CD4-positive, alpha-beta T cell (primary cell): ENCODE results near the gene BABAM2. TPM values are rescaled to one million over a fixed set of nuclear protein-coding genes. Genes with fewer than 3 reads are reported as not detected.

ENCODE experiments used
- ATAC-seq: fragments of 200-7000 bp; cut with Tn5 transposase; one replicate; pipeline ENCODE4 v1.10.0; 2022; ENCODE audit warnings: mild to moderate bottlenecking; ENCODE audit not compliant: poor library complexity
- CTCF ChIA-PET: fragments of 350-600 bp; sonication (Branson Sonifier 250); formaldehyde crosslinking; loops from one replicate; lab custom pipeline; 2021; ENCODE audit warnings: antibody characterized with exemption, inconsistent platforms; lab: Charles Lee
- POLR2A ChIA-PET: fragments of 350-600 bp; sonication (Branson Sonifier 250); formaldehyde crosslinking; loops from one replicate; lab custom pipeline; 2021; ENCODE audit warnings: antibody characterized with exemption, inconsistent platforms; lab: Charles Lee
- DNase-seq, 14 experiments: peaks; one replicate each; pipeline ENCODE4 v3.0.0-alpha.2; 2013 to 2020; ENCODE audit warnings: mixed read lengths in 2 of 14
- H3K27ac ChIP-seq, 2 donors: one replicate each; pipeline versions ENCODE4 v1.5.1 to v1.7.0; 2013; ENCODE audit warnings: low read length in 2 of 2, low read depth in 1 of 2, mild to moderate bottlenecking in 1 of 2
- H3K27me3 ChIP-seq, 2 experiments: 1 replicate in 1 of 2; 2 replicates in 1 of 2; pipeline versions ENCODE4 v1.6.1 to v1.7.0; 2013; ENCODE audit warnings: low read length in 2 of 2, control low read depth in 1 of 2, mild to moderate bottlenecking in 1 of 2, moderate library complexity in 1 of 2; ENCODE audit not compliant: insufficient read depth in 2 of 2, control insufficient read depth in 1 of 2
- H3K36me3 ChIP-seq: one replicate; pipeline ENCODE4 v1.6.1; 2013; ENCODE audit warnings: low read length, control low read depth; ENCODE audit not compliant: insufficient read depth
- H3K4me1 ChIP-seq: one replicate; pipeline ENCODE4 v1.6.1; 2013; ENCODE audit warnings: low read length, control low read depth; ENCODE audit not compliant: insufficient read depth
- H3K4me3 ChIP-seq: one replicate; pipeline ENCODE4 v1.5.1; 2013; ENCODE audit warnings: mild to moderate bottlenecking, low read length, moderate library complexity
- H3K9me3 ChIP-seq, 2 experiments: 1 replicate in 1 of 2; 2 replicates in 1 of 2; pipeline versions ENCODE4 v1.6.1 to v1.7.0; 2013; ENCODE audit warnings: low read length in 2 of 2, mild to moderate bottlenecking in 2 of 2, control low read depth in 1 of 2, moderate library complexity in 1 of 2; ENCODE audit not compliant: control insufficient read depth in 1 of 2, insufficient read depth in 1 of 2
- H3K27ac Mint-ChIP-seq: one replicate; pipeline ENCODE4 v1.8.0; 2020; ENCODE audit warnings: mixed read lengths
- H3K27me3 Mint-ChIP-seq: one replicate; pipeline ENCODE4 v1.8.0; 2021; ENCODE audit warnings: mixed read lengths
- H3K36me3 Mint-ChIP-seq: one replicate; pipeline ENCODE4 v1.8.0; 2021; ENCODE audit warnings: low read depth, mixed read lengths
- H3K4me1 Mint-ChIP-seq: one replicate; pipeline ENCODE4 v1.8.0; 2021; ENCODE audit warnings: low read depth, mixed read lengths
- H3K4me3 Mint-ChIP-seq: one replicate; pipeline ENCODE4 v1.8.0; 2020; ENCODE audit warnings: mild to moderate bottlenecking, mixed read lengths
- H3K9me3 Mint-ChIP-seq: one replicate; pipeline ENCODE4 v1.8.0; 2020; ENCODE audit warnings: mixed read lengths
- intact Hi-C, 2 experiments: fragments of 100-400 bp; cut with DNase I in 1 of 2; cut with micrococcal nuclease in 1 of 2; formaldehyde crosslinking; loops; one replicate each; pipeline versions ENCODE4 v1.15.1 to v1.9.0; 2023 to 2025; cut with DNase I, micrococcal nuclease
- total RNA-seq, 174 experiments: library from RNA in 2 of 174; stranded (reverse) in 2 of 174; gene quantifications; one replicate each; pipeline ENCODE4 v1.2.3 and lab custom pipeline; 2021 to 2026
- TF ChIP-seq, protein P1 (sequence below): fragments of 200-600 bp; IDR thresholded peaks from one replicate; pipeline ENCODE4 v1.8.0; 2022; ENCODE audit warnings: antibody characterized with exemption, mild to moderate bottlenecking

The BABAM2 gene
- total RNA-seq, 2 experiments from 2014 or later = 29.2 to 32.8 TPM

DNA sequence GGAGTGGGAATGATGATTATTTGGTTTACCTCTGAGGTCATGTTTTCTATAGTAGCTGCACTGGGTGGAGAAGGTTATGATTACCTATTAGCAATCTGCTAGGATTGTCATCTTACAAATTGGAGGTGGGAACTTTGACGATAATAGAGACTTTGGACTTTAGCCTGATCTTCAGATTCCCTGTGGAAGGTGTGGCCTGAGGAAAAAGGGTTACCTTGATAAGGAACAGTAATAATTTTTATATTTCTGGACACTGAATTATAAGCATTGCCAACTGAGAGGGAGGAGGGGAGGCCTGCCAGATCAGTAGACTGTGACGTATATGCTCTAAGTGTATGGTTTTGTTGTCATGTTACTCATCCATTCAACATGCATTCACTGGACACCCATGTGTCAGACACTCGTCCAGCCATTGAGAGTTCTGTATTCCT is 318.7 kb downstream of the BABAM2 start:
- DNase-seq (no peak), ATAC-seq (no peak)
- Mint-ChIP-seq H3K36me3 (no peaks in the 10 kb centered on the region), H3K4me3 (no peak overlapping the region), H3K4me1 (no peaks in the 10 kb centered on the region), H3K27me3 (no peaks in the 10 kb centered on the region), H3K9me3 (no peaks in the 10 kb centered on the region), H3K27ac (no peak overlapping the region)
- ChIA-PET CTCF (no interaction called here), POLR2A (no interaction called here)
- no peaks in the 10 kb centered on the region for H3K9me3 ChIP-seq
- H3K27me3 ChIP-seq = no peaks in the 10 kb centered on the region
- TF ChIP-seq, protein P1, sequence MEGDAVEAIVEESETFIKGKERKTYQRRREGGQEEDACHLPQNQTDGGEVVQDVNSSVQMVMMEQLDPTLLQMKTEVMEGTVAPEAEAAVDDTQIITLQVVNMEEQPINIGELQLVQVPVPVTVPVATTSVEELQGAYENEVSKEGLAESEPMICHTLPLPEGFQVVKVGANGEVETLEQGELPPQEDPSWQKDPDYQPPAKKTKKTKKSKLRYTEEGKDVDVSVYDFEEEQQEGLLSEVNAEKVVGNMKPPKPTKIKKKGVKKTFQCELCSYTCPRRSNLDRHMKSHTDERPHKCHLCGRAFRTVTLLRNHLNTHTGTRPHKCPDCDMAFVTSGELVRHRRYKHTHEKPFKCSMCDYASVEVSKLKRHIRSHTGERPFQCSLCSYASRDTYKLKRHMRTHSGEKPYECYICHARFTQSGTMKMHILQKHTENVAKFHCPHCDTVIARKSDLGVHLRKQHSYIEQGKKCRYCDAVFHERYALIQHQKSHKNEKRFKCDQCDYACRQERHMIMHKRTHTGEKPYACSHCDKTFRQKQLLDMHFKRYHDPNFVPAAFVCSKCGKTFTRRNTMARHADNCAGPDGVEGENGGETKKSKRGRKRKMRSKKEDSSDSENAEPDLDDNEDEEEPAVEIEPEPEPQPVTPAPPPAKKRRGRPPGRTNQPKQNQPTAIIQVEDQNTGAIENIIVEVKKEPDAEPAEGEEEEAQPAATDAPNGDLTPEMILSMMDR = no peak
- H3K4me3 ChIP-seq = no peak overlapping the region
- no peak overlapping the region for H3K27ac ChIP-seq
- H3K36me3 ChIP-seq = no peaks in the 10 kb centered on the region
- no peaks in the 10 kb centered on the region for H3K4me1 ChIP-seq
- intact Hi-C loops = no loop called here

DNA sequence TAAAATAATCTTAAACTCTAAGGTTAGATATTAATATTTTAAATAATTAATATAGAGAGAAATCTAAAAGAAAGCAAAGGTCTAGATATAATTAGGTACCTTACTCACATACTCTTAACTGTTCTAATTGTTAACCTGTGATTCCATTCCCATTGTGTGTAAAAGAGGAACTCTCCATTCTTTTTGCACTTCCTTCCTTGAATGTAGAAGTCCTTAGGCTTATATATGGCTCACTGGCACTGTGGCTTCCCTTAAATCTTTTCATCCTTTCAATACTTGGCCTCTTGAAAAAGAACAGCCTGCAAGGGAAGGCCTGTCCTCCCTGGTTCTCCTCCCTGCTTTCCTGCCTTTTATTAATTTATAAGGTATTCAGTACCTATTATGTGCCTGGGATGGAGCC is 319.3 kb downstream of the BABAM2 start:
- no peaks in the 10 kb centered on the region for H3K27me3 Mint-ChIP-seq
- Histone ChIP-seq H3K9me3 (no peaks in the 10 kb centered on the region), H3K27ac (no peak overlapping the region), H3K36me3 (no peaks in the 10 kb centered on the region), H3K4me1 (no peaks in the 10 kb centered on the region), H3K27me3 (no peaks in the 10 kb centered on the region), H3K4me3 (no peak overlapping the region)
- intact Hi-C loops = no loop called here
- no peaks in the 10 kb centered on the region for H3K36me3 Mint-ChIP-seq
- TF ChIP-seq, protein P1 = no peak
- CTCF ChIA-PET = no interaction called here
- no peaks in the 10 kb centered on the region for H3K9me3 Mint-ChIP-seq
- no peaks in the 10 kb centered on the region for H3K4me1 Mint-ChIP-seq
- POLR2A ChIA-PET = no interaction called here
- no peak for DNase-seq
- no peak overlapping the region for H3K4me3 Mint-ChIP-seq
- ATAC-seq = no peak
- H3K27ac Mint-ChIP-seq = no peak overlapping the region

DNA sequence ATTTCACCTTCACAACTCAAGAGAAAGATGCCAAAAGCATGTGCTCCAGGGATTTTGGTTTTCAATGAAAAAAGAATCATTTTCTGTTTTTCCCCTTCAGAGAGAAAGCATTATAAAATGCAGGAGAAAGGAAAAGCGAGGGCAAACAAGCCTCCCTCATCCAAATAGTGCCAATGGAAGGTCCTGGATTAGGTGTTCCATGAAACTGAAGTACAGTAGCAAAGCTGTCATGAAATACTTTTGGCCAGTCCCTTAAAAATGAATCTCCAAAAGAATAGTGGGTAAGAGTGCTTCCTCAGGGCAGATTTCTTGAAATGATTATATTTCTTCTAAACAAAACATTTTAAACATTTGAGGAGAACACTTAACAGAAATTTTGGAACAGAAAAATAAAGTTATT is 320.0 kb downstream of the BABAM2 start:
- Mint-ChIP-seq H3K4me3 (no peak overlapping the region), H3K36me3 (no peaks in the 10 kb centered on the region), H3K27me3 (no peaks in the 10 kb centered on the region), H3K27ac (no peak overlapping the region), H3K4me1 (no peaks in the 10 kb centered on the region), H3K9me3 (no peaks in the 10 kb centered on the region)
- Histone ChIP-seq H3K27ac (no peak overlapping the region), H3K4me1 (no peaks in the 10 kb centered on the region), H3K36me3 (no peaks in the 10 kb centered on the region), H3K4me3 (no peak overlapping the region), H3K27me3 (no peaks in the 10 kb centered on the region), H3K9me3 (no peaks in the 10 kb centered on the region)
- TF ChIP-seq, protein P1 = no peak
- ChIA-PET POLR2A (no interaction called here), CTCF (no interaction called here)
- ATAC-seq = no peak
- DNase-seq = no peak
- intact Hi-C loops = no loop called here
